Glutamatergic neuron (in vitro differentiated cells): ENCODE data around the gene CIB2. TPM values are rescaled to one million over a fixed set of nuclear protein-coding genes. Genes with fewer than 3 reads are reported as not detected.

Source experiments
- DNase-seq: peaks from one replicate; pipeline ENCODE4 v3.0.0; 2022
- H3K27ac Mint-ChIP-seq: one replicate; pipeline ENCODE4 v1.8.0; 2020; ENCODE audit warnings: mild to moderate bottlenecking, mixed read lengths, inconsistent platforms; ENCODE audit not compliant: unreplicated experiment
- H3K27me3 Mint-ChIP-seq: one replicate; pipeline ENCODE4 v1.8.0; 2020; ENCODE audit warnings: mild to moderate bottlenecking, moderate library complexity, mixed read lengths, inconsistent platforms; ENCODE audit not compliant: unreplicated experiment
- H3K36me3 Mint-ChIP-seq: one replicate; pipeline ENCODE4 v1.8.0; 2020; ENCODE audit warnings: mild to moderate bottlenecking, mixed read lengths, inconsistent platforms; ENCODE audit not compliant: unreplicated experiment
- H3K4me1 Mint-ChIP-seq: one replicate; pipeline ENCODE4 v1.8.0; 2020; ENCODE audit warnings: mild to moderate bottlenecking, low read depth, mixed read lengths, inconsistent platforms; ENCODE audit not compliant: unreplicated experiment
- H3K4me3 Mint-ChIP-seq: one replicate; pipeline ENCODE4 v1.8.0; 2020; ENCODE audit warnings: mild to moderate bottlenecking, mixed read lengths, inconsistent platforms; ENCODE audit not compliant: unreplicated experiment
- H3K9me3 Mint-ChIP-seq: one replicate; pipeline ENCODE4 v1.8.0; 2020; ENCODE audit warnings: mild to moderate bottlenecking, moderate library complexity, mixed read lengths, inconsistent platforms; ENCODE audit not compliant: unreplicated experiment
- long read RNA-seq: library from polyadenylated mRNA; unstranded; transcript quantifications from one replicate; pipeline ENCODE4 v2.0.0, GENCODE V29; 2020; ENCODE audit not compliant: unreplicated experiment
- total RNA-seq: library from RNA; stranded (reverse); fragmentation: NEBNext Ultra II Directional; extraction: Animal tissue kit (Norgen Biotek cat#: 25700); gene quantifications from one replicate; pipeline ENCODE4 v1.2.1, GENCODE V29; 2021; ENCODE audit not compliant: unreplicated experiment
- TF ChIP-seq, protein P1 (sequence below): fragments of 200-600 bp; sonication (generic); IDR thresholded peaks from one replicate; pipeline ENCODE4 v1.5.0; 2021; ENCODE audit not compliant: partially characterized antibody, unreplicated experiment

Gene CIB2
- 131 TPM for total RNA-seq
- long read RNA-seq, transcript CIB2-201 (6 exons, 1,598 nt): major isoform, 8 of 16 reads
- long read RNA-seq, partial matches to known transcripts: 4 of 16 reads
- long read RNA-seq, other reads (novel, unspliced or antisense): 3 of 16 reads

GRCh38 chr15:78131295-78132061 is at the start of gene CIB2:
Gene CIB2 (minus strand): TSS chr15:78131445. CDS start chr15:78131215, 230 bp downstream.
- Mint-ChIP-seq H3K4me3 (peak within 1 kb of the TSS; percentile 98), H3K4me1 (peaks cover 49% of the 10 kb centered on the region)

DNA sequence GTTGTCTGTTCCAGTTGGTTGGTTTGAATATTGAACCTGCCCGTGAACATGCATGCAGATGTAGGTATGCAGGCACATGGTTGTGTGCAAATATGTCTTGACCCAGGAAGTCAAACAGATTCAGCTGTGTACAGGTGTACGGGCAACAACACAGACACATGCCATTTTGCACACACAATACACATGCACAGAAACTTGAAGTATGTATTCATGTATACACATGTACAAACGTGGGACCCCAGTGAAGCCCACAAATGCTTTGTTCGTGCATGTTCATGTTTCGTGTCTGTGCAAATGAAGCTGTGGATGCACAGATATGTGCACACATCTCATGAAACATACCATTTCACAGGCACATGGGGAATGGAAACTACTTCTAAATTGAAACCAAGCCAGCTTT is 48.7 kb upstream of the CIB2 start:
- H3K9me3 Mint-ChIP-seq: no peaks in the 10 kb centered on the region
- no peaks in the 10 kb centered on the region for H3K36me3 Mint-ChIP-seq
- TF ChIP-seq, protein P1, sequence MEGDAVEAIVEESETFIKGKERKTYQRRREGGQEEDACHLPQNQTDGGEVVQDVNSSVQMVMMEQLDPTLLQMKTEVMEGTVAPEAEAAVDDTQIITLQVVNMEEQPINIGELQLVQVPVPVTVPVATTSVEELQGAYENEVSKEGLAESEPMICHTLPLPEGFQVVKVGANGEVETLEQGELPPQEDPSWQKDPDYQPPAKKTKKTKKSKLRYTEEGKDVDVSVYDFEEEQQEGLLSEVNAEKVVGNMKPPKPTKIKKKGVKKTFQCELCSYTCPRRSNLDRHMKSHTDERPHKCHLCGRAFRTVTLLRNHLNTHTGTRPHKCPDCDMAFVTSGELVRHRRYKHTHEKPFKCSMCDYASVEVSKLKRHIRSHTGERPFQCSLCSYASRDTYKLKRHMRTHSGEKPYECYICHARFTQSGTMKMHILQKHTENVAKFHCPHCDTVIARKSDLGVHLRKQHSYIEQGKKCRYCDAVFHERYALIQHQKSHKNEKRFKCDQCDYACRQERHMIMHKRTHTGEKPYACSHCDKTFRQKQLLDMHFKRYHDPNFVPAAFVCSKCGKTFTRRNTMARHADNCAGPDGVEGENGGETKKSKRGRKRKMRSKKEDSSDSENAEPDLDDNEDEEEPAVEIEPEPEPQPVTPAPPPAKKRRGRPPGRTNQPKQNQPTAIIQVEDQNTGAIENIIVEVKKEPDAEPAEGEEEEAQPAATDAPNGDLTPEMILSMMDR: no peak
- no peak overlapping the region for H3K4me3 Mint-ChIP-seq
- H3K27me3 Mint-ChIP-seq: no peaks in the 10 kb centered on the region
- H3K4me1 Mint-ChIP-seq: peaks cover 4% of the 10 kb centered on the region
- no peak for DNase-seq
- no peak overlapping the region for H3K27ac Mint-ChIP-seq

More at GRCh38 chr15:78131295-78132061, at the start of gene CIB2:
- TF ChIP-seq, protein P1: peak; percentile 81
- H3K9me3 Mint-ChIP-seq: peaks cover 2% of the 10 kb centered on the region
- H3K27ac Mint-ChIP-seq: peak within 1 kb of the TSS; percentile 99
- peak; percentile 91 for DNase-seq
- H3K36me3 Mint-ChIP-seq: no peaks in the 10 kb centered on the region
- H3K27me3 Mint-ChIP-seq: peaks cover 14% of the 10 kb centered on the region

- TF ChIP-seq, protein P1: no peak
- H3K4me1 Mint-ChIP-seq: no peaks in the 10 kb centered on the region
- H3K36me3 Mint-ChIP-seq: no peaks in the 10 kb centered on the region
- no peak for DNase-seq
- H3K27me3 Mint-ChIP-seq: no peaks in the 10 kb centered on the region
- no peak overlapping the region for H3K27ac Mint-ChIP-seq
- H3K4me3 Mint-ChIP-seq: no peak overlapping the region
- H3K9me3 Mint-ChIP-seq: peaks cover 2% of the 10 kb centered on the region
These were observed 48.1 kb upstream of the CIB2 start for GRCh38 chr15:78179286-78179840.

- H3K4me1 Mint-ChIP-seq: no peaks in the 10 kb centered on the region
- H3K27ac Mint-ChIP-seq: no peak overlapping the region
- TF ChIP-seq, protein P1: no peak
- peaks cover 2% of the 10 kb centered on the region for H3K9me3 Mint-ChIP-seq
- H3K4me3 Mint-ChIP-seq: no peak overlapping the region
- H3K36me3 Mint-ChIP-seq: no peaks in the 10 kb centered on the region
- DNase-seq: no peak
- no peaks in the 10 kb centered on the region for H3K27me3 Mint-ChIP-seq
These were observed 46.8 kb upstream of the CIB2 start for GRCh38 chr15:78178064-78178463.

GRCh38 chr15:78177447-78177873 is 46.2 kb upstream of the CIB2 start:
- Mint-ChIP-seq H3K4me1 (no peaks in the 10 kb centered on the region), H3K9me3 (peaks cover 2% of the 10 kb centered on the region), H3K27me3 (peaks cover 1% of the 10 kb centered on the region), H3K36me3 (no peaks in the 10 kb centered on the region), H3K27ac (no peak overlapping the region), H3K4me3 (no peak overlapping the region)
- peak; percentile 51 for DNase-seq
- TF ChIP-seq, protein P1: peak; percentile 68
